ENCODE data around the gene CADM2. TPM values are rescaled to one million over a fixed set of nuclear protein-coding genes. Genes with fewer than 3 reads are reported as not detected.

The CADM2 gene
- polyA plus RNA-seq, 1 donor from 2014 or later = not detected

DNA sequence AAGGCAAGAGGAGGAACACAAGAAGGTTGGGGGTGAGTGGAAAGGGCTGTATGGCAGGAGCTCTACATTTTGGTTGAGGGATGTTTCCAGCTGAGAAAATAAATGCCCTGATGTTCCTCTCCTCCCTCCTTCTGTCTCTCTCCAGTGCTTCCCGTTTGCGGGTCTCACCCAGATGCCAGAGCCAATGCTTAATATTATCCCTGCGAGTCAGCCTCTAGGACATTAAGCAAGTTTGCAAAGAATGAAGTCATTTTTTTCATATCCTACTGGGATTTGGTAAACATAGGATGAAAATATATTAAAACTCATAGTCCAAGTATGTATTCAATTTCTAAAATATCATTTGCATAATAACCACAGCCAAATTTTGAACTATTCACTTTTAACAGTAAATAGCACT lies 295.9 kb downstream of the CADM2 start:
- H3K27me3 Mint-ChIP-seq = no peaks in the 10 kb centered on the region
- H3K36me3 Mint-ChIP-seq = no peaks in the 10 kb centered on the region
- H3K4me3 Mint-ChIP-seq = no peak overlapping the region
- no peak overlapping the region for H3K27ac Mint-ChIP-seq
- peaks cover 0 to 4% (median 0%) of the 10 kb centered on the region in 3 donors for H3K4me1 Mint-ChIP-seq
- H3K9me3 Mint-ChIP-seq = peaks cover 0 to 4% (median 4%) of the 10 kb centered on the region in 3 donors

DNA sequence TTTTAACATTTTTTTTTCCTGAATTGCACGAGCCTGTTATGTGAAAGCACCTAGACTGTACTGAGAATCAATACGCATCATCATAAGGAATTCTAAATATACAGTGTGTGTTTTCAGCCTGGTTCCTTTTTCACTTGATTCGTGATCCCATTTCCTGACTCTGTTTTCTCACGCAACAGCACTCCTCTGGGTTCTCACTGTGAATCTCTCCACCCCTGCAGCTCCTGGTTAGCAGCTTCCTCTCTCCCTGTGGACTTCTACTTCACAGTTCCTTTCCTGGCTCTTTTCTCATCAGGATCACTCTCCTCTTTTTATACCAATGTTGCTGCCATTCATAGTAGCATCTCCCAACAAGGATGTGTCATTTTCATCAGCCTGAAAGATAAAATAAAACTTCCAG lies 297.2 kb downstream of the CADM2 start:
- no peaks in the 10 kb centered on the region for H3K36me3 Mint-ChIP-seq
- no peaks in the 10 kb centered on the region for H3K27me3 Mint-ChIP-seq
- H3K4me1 Mint-ChIP-seq = peaks cover 0 to 4% (median 0%) of the 10 kb centered on the region in 3 donors
- no peak overlapping the region for H3K27ac Mint-ChIP-seq
- H3K9me3 Mint-ChIP-seq = peaks cover 0 to 4% (median 4%) of the 10 kb centered on the region in 3 donors
- no peak overlapping the region for H3K4me3 Mint-ChIP-seq

- Mint-ChIP-seq H3K4me1 (peaks cover 0 to 4% (median 0%) of the 10 kb centered on the region in 3 donors), H3K27me3 (no peaks in the 10 kb centered on the region), H3K27ac (no peak overlapping the region), H3K36me3 (no peaks in the 10 kb centered on the region), H3K4me3 (no peak overlapping the region), H3K9me3 (no peaks in the 10 kb centered on the region)
Measured at GRCh38 chr3:85258326-85258725, 299.5 kb downstream of the CADM2 start.

DNA sequence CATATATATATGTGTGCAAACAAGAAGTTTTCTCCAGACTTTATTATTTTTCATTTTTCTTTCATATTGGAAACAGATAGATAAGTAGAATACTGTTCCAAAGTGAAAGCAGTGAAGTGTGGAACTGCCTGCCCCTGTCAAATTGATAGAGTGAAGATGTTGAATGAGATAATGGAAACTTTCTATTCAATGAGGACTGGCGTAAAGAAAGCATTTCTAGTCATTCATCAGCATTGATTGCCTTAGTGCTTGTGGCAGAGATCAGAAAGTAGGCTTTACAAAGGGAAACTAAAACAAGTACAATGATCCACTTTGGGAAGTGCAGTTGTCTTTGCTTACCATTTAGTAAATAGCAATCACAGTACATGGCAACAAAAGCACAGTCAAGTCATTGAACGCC lies 300.0 kb downstream of the CADM2 start:
- no peaks in the 10 kb centered on the region for H3K27me3 Mint-ChIP-seq
- no peak overlapping the region for H3K4me3 Mint-ChIP-seq
- H3K27ac Mint-ChIP-seq = no peak overlapping the region
- no peaks in the 10 kb centered on the region for H3K9me3 Mint-ChIP-seq
- peaks cover 0 to 3% (median 0%) of the 10 kb centered on the region in 3 donors for H3K4me1 Mint-ChIP-seq
- H3K36me3 Mint-ChIP-seq = no peaks in the 10 kb centered on the region

DNA sequence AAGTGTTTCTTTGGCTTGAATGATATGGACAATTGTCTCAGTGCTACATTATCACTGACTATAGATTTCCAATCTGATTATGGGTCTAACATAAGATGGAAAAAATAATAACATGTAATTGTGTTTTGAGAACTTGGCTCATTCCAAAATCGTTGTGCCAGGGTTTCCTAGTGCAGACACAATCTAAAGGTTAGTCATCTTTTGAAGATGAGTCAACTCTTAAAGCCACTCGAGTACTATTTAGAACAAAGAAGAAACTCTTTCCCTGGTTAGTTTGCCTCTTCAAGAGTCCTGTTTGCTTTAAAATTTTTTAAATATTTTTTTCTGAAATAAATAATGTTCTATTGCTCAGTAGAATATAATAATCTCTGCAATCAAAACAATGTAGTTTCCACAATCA lies 301.0 kb downstream of the CADM2 start:
- no peaks in the 10 kb centered on the region for H3K27me3 Mint-ChIP-seq
- peaks cover 0 to 3% (median 0%) of the 10 kb centered on the region in 3 donors for H3K4me1 Mint-ChIP-seq
- H3K36me3 Mint-ChIP-seq = no peaks in the 10 kb centered on the region
- H3K9me3 Mint-ChIP-seq = peaks cover 0 to 3% (median 0%) of the 10 kb centered on the region in 3 donors
- no peak overlapping the region for H3K27ac Mint-ChIP-seq
- H3K4me3 Mint-ChIP-seq = no peak overlapping the region

- Mint-ChIP-seq H3K36me3 (no peaks in the 10 kb centered on the region), H3K27ac (no peak overlapping the region), H3K9me3 (peaks cover 0 to 3% (median 0%) of the 10 kb centered on the region in 3 donors), H3K4me1 (no peaks in the 10 kb centered on the region), H3K27me3 (no peaks in the 10 kb centered on the region), H3K4me3 (no peak overlapping the region)
Measured at GRCh38 chr3:85264381-85264780, 305.6 kb downstream of the CADM2 start.

- Mint-ChIP-seq H3K9me3 (no peaks in the 10 kb centered on the region), H3K27ac (no peak overlapping the region), H3K36me3 (no peaks in the 10 kb centered on the region), H3K27me3 (no peaks in the 10 kb centered on the region), H3K4me3 (no peak overlapping the region), H3K4me1 (no peaks in the 10 kb centered on the region)
Measured at GRCh38 chr3:85270488-85270887, 311.7 kb downstream of the CADM2 start.

DNA sequence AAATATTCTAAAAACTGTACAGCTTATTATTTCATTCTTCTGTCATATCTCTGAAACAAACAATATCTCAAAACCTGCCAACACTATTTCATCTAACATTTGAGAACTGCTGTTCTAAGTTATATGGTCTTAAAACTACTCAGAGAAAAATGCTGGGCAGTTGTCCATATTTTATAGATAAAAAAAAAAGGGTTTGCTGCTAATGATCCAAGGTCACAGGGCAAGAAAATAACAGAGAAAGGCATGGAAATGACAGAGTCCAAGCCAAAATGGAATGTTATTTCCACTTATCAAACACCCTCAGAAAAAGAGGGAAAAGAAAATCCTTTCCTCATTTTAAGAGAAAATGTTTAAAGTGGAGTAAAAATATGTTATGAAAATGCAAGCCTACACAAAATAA lies 313.1 kb downstream of the CADM2 start:
- no peaks in the 10 kb centered on the region for H3K9me3 Mint-ChIP-seq

DNA sequence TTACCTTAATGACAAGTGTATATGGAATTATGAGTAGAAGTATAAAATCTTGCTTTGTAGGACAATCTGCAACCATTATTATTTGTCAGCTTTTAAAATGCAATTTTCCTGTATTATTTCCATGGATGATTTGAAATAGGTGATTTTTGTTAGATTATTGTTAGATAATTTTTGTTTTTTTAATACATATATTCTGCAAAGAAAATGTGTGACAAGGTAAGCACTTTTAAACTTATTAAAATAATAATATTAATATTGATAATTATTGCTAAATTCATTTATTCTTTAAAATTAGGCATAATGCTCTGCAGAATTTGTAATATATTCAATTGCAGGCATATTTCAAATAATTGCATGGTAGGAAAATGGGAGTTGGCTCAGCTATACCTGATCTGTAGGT lies 329.5 kb downstream of the CADM2 start:
- no peak overlapping the region for H3K4me3 Mint-ChIP-seq
- H3K27me3 Mint-ChIP-seq = no peaks in the 10 kb centered on the region
- no peaks in the 10 kb centered on the region for H3K36me3 Mint-ChIP-seq
- no peak overlapping the region for H3K27ac Mint-ChIP-seq
- no peaks in the 10 kb centered on the region for H3K4me1 Mint-ChIP-seq
- no peaks in the 10 kb centered on the region for H3K9me3 Mint-ChIP-seq

More for the DNA sequence above, 313.1 kb downstream of the CADM2 start:
- Mint-ChIP-seq H3K27ac (no peak overlapping the region), H3K4me3 (no peak overlapping the region), H3K4me1 (no peaks in the 10 kb centered on the region), H3K36me3 (no peaks in the 10 kb centered on the region), H3K27me3 (no peaks in the 10 kb centered on the region)

- Mint-ChIP-seq H3K36me3 (no peaks in the 10 kb centered on the region), H3K4me3 (no peak overlapping the region), H3K9me3 (peaks cover 0 to 5% (median 4%) of the 10 kb centered on the region in 3 donors), H3K4me1 (no peaks in the 10 kb centered on the region), H3K27ac (no peak overlapping the region), H3K27me3 (no peaks in the 10 kb centered on the region)
Measured at GRCh38 chr3:85297291-85297690, 338.5 kb downstream of the CADM2 start.

GRCh38 chr3:85298032-85298431 lies 339.2 kb downstream of the CADM2 start:
- no peaks in the 10 kb centered on the region for H3K36me3 Mint-ChIP-seq
- H3K9me3 Mint-ChIP-seq = peaks cover 0 to 5% (median 4%) of the 10 kb centered on the region in 3 donors
- H3K27ac Mint-ChIP-seq = no peak overlapping the region
- H3K4me3 Mint-ChIP-seq = no peak overlapping the region
- H3K27me3 Mint-ChIP-seq = no peaks in the 10 kb centered on the region
- no peaks in the 10 kb centered on the region for H3K4me1 Mint-ChIP-seq

DNA sequence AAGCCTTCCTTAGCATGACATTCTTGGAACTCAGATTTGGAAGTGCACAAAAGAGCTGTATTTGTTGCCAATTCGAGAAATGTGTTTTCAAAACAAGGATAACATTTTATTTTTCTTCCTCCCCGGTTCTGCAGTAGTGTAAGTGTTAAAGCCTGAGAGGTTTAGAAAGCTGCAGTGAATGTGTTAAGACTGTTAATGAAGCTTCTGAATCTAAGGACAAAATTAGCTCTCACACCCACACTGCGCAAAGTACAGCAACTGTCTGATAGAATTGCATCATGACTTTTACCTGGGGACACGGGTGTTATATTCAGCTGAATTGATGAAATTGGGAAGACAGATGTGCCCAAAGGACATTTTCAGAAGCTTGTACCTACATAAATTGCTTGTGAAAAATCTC lies 344.4 kb downstream of the CADM2 start:
- no peaks in the 10 kb centered on the region for H3K4me1 Mint-ChIP-seq
- H3K4me3 Mint-ChIP-seq = no peak overlapping the region
- H3K9me3 Mint-ChIP-seq = peaks cover 0 to 4% (median 2%) of the 10 kb centered on the region in 3 donors
- no peaks in the 10 kb centered on the region for H3K27me3 Mint-ChIP-seq
- H3K36me3 Mint-ChIP-seq = no peaks in the 10 kb centered on the region
- H3K27ac Mint-ChIP-seq = no peak overlapping the region

- Mint-ChIP-seq H3K4me1 (no peaks in the 10 kb centered on the region), H3K9me3 (peaks cover 0 to 4% (median 2%) of the 10 kb centered on the region in 3 donors), H3K27ac (no peak overlapping the region), H3K27me3 (no peaks in the 10 kb centered on the region), H3K36me3 (no peaks in the 10 kb centered on the region), H3K4me3 (no peak overlapping the region)
Measured at GRCh38 chr3:85304360-85304964, 345.7 kb downstream of the CADM2 start.

- Mint-ChIP-seq H3K9me3 (peaks cover 0 to 2% (median 0%) of the 10 kb centered on the region in 3 donors), H3K4me3 (no peak overlapping the region), H3K4me1 (peaks cover 0 to 1% (median 0%) of the 10 kb centered on the region in 3 donors), H3K27ac (no peak overlapping the region), H3K27me3 (no peaks in the 10 kb centered on the region), H3K36me3 (no peaks in the 10 kb centered on the region)
Measured at GRCh38 chr3:85312331-85312730, 353.5 kb downstream of the CADM2 start.

- Mint-ChIP-seq H3K36me3 (no peaks in the 10 kb centered on the region), H3K4me3 (no peak overlapping the region), H3K4me1 (peaks cover 0 to 1% (median 0%) of the 10 kb centered on the region in 3 donors), H3K9me3 (peaks cover 0 to 2% (median 0%) of the 10 kb centered on the region in 3 donors), H3K27ac (no peak overlapping the region), H3K27me3 (no peaks in the 10 kb centered on the region)
Measured at GRCh38 chr3:85313380-85313779, 354.6 kb downstream of the CADM2 start.

DNA sequence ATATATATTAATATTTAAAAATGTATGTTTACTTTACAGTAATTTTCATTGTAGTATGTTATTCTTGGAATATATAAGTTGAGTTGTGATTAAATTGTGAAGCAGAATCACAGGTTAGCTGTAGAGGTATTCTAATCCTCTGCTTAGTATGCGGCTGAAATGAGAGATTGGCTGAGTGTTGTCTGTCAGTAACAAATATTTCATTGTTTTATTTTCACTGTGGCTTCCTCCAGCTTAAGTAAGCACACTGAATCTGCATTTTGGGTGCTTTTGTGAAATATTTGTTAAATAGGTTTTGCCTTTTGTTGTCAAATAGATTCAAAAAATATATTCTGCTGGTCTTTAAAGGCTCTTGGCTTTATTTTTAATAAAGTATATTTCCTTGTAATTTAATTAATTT lies 357.5 kb downstream of the CADM2 start:
- no peaks in the 10 kb centered on the region for H3K27me3 Mint-ChIP-seq
- H3K9me3 Mint-ChIP-seq = peaks cover 0 to 4% (median 1%) of the 10 kb centered on the region in 3 donors
- no peak overlapping the region for H3K4me3 Mint-ChIP-seq
- no peaks in the 10 kb centered on the region for H3K4me1 Mint-ChIP-seq
- no peaks in the 10 kb centered on the region for H3K36me3 Mint-ChIP-seq
- no peak overlapping the region for H3K27ac Mint-ChIP-seq

All from IgD-negative memory B cell (primary cell).